ENCODE results near the gene TM9SF3.

- TF ChIP-seq POLR2AphosphoS5 (IDR thresholded peaks at IDR 0.05; ENCODE audit: low read depth, low read length), result no peak
- no peak for TF ChIP-seq TCF7L2 (IDR thresholded peaks at IDR 0.05; ENCODE audit: borderline replicate concordance, extremely low read depth, insufficient read depth, insufficient read length)
- TF ChIP-seq SP1 (IDR thresholded peaks at IDR 0.05; ENCODE audit: low read depth), result no peak
- TF ChIP-seq YY1 (IDR thresholded peaks at IDR 0.05; ENCODE audit: extremely low read depth, insufficient replicate concordance, low read depth, low read length), result no peak
- TF ChIP-seq POLR2A (IDR thresholded peaks at IDR 0.05; ENCODE audit: borderline replicate concordance, extremely low read depth, insufficient read depth, insufficient read length), result no peak
- no peak for TF ChIP-seq CTCF (IDR thresholded peaks at IDR 0.05 in 2 of 3, conservative IDR thresholded peaks at IDR 0.05 in 1 of 3; ENCODE audit: borderline replicate concordance in 1 of 3, insufficient read depth in 1 of 3, low read depth in 2 of 3, low read length in 2 of 3)
Observed at GRCh38 chr10:96622013-96622787, 35.4 kb upstream of the TM9SF3 start.

Measured in HCT116 (cell line).